Medulla oblongata (tissue), 1 donor: ENCODE results near the gene FYN.

ENCODE experiments used
- DNase-seq: peaks from one replicate; pipeline ENCODE4 v3.0.0-alpha.2; 2015; ENCODE audit errors: extremely low spot score

The FYN gene

DNA sequence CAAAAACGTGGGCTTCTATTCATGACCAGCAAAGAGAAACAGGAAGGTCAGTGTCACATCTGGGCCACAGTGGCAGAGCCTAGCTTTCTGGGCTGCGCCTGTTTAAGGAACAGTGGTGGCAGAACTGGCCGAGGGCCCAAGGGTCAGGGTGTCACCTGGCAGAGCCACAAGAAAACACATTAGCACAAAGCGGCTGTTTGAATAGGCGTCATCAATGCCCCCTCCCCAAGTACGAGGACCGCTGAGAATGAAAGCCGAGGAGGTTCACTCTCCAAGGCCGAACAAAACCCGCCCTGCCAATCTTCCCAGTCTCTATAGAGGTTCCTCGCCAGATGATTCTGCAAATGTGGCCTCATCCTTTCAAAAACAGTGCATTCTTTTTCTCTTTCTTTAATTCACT, 142.4 kb downstream of the FYN start:
- DNase-seq = peak; percentile 74

DNA sequence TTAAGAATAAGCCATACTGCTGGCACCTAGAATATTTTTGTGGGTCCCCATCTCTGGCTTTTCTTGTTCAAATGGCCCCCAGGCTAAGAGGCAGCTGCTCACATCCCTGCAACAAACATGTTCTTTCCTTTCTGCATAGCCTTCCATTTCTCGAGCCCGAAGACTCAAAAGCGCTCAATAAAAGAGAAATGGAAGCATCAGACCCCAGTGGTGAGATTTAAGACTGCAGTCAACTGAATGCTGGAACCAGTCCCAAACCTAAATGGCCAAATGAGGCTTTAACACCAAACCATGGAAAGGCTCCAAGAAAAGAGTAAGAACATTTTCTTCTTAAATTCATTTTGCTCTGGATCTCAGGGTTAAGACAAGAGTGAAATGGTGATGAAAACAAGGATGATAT, 145.4 kb downstream of the FYN start:
- DNase-seq = peak; percentile 57

DNA sequence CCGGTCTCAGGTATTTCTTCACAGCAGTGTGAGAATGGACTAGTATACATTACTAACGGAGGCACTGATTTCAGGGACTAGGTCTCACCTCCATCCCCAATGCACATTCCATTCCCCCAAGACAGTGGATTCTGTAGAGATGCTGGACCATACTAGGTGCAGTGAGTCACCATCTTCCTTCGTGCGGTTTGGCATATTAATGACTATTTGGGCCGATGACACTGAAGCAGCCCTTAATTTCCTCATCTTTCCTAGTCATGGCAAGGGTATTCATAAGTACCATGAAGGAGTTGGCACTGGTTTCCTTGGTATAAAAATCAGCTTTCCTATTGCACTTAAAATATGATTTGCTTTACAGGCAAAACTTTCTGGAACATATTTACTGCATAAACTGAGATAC, 146.2 kb downstream of the FYN start:
- DNase-seq = no peak

DNA sequence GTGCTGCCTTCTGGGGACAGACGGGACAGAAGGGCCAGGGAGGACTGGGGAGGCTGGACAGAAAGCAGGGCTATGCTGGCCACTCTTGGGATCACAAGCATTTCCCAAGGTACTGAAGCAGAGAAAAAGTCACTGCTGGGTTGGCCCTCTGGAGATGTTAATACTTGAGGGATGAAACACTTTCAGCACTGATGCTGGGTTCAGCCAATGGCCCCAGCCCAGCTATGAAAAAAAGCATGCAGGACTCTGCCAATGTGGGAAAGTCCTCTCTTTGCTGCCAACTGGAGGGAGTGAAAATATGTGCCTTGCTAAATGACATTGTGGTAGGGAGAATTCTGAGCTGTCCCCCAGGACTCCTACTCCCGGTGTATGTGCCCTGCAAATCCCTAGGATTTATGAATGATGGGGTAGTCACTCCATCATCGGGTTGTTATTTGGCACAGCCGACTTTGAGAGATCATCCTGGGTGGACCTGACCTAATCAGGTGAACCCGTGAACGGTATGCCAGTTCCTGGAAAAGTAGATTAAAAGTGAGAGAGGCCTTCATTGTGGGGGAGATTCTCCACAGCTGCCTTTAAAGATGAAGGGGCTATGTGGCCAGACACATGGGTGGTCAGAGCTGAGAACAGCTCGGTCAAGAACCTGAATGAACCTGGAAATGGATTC, 147.7 kb downstream of the FYN start:
- DNase-seq = peak; percentile 78

DNA sequence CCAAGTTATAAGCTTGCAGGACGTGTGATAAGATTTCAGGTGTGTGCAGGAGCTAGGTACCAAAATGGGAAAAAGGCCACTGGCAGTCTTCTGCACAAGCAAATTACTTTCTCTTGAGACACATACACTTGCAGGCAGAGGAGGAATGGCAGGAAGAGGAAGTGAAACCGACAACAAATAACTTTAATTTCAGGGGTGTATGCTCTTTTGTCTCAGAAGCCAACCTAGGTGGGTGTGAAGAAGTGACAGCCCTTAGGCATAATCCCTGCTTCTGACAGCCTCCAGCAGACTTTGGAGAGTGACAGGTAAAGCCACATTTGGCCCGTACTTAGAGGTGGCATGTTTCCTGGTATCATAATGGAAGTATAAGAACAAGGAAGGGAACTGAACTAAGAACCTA, 148.7 kb downstream of the FYN start:
- no peak for DNase-seq

DNA sequence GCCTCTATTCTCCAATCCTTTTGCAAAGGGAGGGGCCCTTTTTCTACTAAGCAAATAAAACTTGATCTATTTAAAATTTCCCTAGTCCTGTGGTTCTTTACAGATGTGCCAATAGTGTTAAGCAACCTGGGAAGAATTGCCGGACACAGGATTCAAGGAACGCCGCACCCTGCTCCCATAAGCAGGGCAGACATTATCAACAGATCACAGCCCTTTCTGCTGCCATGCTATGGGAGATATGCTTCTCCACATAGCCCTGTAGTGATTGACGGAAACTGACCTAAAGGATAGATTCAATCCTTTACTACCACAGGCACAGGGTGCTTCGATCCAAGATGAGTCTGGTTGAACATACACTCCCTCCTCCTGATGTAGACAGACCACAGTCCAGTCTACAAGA, 149.2 kb downstream of the FYN start:
- no peak for DNase-seq

DNA sequence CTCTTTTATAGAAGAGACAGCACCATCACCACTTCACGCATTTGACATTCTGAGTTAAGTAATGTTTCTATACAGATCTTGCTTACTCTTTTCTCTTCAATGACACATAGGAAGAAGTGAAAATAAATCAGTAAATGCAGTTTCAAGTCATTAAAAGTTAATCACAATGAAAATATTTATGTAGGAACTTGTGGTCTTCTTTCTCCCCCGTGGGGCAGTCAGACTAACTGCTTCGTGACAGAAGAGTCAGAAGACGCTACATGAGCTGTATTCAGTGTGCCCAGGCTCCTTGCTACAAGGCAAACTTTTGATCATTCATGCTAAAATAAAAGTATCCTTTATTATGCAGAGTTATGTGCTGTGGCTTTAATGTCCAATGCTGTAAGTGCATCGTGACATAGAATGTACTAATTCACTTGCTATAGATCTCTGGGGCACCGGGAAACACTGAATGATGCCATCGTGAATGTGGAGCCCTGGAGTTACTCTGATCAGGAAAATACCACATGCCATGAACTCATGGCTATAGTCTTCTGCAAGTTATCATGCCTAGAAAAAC, 149.8 kb downstream of the FYN start:
- no peak for DNase-seq

DNA sequence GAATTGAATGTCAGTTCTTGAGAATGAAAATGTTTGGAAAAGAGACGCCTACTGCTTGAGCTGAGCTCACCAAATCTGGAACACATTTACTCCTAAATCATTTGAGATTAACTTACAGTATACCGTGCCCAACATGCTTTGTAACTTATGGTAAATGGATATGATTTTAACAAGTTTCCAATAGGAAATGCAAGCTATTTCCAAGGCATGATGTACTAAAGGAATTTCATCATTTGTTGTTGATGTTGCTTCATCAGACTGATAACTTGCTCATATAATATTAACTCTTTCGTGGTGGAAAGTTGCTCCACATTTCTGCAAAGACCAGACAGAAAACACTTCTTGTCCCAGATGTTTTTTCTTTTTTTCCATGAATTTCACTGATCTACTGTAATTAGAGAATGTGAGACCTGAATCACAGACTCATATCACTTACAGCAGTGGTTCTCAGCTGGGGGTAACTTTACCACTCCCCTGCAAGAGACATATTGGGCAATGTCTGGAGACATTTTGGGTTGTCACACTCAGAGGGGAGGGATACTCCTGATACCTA, 151.0 kb downstream of the FYN start:
- no peak for DNase-seq

DNA sequence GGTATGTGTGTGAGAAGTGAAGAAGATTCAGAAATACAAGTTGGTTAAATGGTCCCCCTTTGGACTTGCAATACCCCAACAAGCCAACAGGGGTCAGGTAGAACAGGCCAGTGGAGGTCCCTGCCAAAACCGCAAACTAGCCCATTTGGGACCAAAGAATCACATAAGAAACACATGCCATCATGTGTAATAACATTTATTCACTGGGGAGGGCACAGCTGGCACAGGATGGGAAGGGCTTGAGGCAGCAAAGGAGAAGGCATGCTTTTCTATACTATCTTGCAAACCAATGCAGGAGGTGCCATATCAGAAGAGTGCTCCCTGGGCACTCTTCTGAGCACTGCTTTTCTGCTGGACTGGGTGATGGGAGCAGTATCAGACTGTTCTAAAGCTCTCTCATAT, 151.5 kb downstream of the FYN start:
- DNase-seq = no peak

DNA sequence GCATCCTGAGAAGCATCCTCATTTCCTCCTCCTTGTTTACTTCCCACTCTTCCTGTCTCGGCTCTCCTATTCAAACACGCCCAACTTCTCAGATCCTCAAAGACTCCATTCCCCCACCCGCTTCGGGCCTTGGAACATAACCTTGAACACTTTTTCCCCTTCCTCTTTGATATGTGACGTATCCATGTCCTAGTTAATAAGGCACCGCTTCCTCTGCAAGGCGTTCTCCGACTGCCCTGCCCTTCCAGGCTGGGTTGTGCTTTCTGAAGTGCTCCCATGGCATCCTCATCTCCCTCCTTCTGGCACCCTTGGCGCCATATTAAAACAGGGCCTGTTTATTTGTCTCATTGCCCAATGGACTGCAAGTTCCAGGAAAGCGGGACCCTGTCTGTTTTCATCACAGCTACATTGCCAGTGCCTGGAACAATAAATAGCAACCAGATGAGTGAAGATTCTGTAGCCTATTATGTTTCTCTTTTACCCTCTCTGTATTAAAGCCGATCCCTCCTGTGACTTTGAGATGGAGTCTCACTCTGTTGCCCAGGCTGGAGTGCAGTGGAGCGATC, 152.2 kb downstream of the FYN start:
- no peak for DNase-seq

DNA sequence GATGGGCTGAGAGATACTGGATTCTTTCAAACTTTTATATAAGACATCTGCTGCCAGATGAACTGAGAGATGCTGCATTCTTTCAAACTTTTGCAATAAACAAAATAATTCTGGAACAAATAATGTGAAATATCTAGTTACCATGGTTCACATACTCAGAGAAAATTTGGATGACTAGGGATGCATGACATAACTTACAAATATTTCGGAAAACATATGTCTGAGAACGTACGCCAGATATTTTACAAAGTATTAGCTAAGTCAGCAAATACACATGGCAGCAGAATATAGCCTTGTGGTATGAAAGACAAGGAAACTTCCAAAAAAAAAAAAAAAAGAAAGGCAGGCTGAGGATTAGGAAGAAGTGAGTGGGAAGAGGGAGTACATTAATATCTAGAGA, 154.3 kb downstream of the FYN start:
- no peak for DNase-seq

DNA sequence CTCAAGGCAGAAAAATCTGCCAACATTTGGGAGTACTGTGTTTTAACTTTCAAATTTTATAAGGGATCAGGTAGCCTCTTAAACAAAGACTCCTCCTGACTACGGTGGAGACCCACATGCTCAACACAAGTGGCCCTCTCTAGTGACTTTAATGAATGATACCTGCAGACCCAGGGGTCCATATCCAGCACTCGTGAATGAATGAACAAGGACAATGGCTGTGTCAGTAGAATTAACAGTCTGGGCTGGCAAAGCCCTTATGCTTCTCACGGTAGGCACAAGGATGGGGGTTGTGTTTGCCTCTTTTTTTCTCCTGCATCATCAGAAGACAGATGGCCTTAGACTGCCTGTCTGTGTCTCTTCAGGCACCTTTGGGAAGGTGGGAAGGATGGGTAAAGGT, 154.9 kb downstream of the FYN start:
- DNase-seq = no peak

DNA sequence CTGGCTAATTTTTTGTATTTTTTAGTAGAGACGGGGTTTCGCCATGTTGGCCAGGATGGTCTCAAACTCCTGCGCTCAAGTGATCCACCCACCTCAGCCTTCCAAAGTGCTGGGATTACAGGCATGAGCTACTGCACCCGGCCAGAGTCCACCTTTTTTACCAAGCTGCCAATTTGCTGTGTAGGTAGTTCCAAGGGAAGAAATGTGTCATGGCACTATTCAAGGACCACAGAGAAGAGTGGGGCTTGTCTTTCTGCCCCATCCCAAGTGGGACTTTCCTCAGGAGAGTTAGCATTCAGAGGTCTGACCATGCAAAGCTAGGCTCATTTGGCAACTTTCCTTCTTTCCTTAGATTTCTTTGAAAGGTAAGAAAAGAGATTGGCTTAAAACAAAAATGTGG, 155.6 kb downstream of the FYN start:
- DNase-seq = no peak

DNA sequence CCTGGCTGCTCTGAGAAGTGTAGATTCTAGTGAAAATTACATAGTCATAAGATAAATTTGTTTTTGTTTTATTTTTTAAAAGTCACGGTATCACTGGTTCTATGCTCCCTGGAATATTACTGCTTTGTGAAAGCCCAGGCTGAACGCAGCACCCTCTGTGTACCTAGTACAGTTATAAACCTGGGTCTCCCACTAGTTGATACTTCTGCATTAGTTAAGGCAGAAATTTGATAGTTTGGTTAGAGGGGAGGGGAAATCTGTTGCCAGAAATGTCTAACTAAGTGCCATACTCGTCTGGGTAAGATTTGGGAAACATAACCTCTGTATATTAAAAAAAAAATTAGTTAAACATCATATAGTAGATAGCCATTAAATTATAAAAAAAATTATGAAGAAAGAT, 156.9 kb downstream of the FYN start:
- no peak for DNase-seq

DNA sequence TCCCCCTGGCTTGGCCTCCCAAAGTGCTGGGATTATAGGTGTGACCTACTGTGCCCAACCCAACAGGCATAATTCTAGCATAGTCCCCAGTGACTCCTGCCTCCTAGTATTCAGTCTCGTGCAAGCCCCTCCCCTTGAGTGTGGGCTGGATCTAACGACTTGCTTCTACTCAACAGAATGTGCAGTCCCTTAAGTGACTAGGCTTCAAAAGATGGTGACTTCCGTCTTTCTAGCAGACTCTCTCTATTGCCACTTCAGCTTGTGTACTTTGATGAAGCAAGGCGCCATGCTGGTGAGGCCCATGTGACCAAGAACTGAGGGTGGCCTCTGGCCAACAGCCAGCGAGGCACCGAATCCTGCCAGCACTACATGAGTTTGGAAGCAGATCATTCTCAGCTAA, 157.9 kb downstream of the FYN start:
- DNase-seq = no peak

DNA sequence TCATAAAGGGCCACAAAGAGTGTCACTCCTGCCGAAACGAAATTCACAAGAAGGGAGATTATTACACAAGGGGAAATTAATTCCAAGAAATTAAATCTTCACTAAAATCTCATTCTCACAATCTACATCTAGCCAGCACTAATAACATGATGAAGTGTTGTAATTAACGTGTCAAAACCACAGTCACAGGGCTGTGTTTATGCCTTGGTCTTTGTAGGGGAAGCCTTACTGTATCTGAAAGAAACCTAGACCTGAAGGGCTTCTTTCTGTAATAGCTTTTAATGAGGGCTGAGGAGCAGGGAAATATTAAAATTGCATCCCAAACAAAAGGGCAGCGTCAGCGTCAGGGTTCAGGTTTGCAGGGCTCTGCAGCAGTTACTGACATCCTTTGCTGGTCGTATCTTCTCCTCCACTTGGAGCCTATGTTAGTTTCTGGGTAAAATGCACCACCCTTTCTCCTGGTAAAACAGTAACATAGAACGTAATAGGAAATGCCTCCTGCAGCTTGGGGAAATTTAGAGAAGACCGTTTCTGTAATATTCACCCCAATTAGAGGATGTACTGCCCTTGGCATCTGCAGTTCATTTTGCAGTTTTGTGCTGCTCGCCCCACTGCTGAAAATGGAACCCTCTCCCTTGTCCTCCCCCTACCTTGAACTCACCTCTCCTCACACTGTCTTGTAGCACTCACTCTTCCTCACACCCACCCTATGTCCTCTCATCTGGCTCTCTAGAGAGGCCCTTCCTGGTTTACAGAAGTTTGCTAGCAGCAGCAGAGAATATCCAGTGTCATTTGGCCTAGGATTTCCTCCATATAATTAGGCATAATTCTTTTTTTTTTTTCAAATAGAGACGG, 158.6 kb downstream of the FYN start:
- DNase-seq = no peak

DNA sequence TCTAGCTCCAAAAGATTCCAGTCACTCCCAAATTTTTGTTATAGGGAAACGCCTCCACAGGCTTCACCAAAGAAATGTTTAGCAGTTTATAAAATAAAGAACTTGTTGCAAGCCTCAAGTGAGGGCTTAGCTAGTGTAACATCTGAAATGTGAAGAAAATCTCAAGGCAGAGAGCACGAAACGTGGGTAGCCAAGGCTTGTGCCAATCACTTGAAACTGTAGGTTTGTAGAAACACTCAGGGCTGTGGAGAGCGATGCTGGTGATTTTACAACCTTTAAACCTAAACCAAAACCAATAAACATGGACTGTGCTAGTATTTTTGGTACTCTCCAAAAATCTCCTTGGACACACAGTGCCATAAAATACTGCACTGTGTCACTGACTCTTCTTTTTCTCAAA, 159.4 kb downstream of the FYN start:
- DNase-seq = no peak

DNA sequence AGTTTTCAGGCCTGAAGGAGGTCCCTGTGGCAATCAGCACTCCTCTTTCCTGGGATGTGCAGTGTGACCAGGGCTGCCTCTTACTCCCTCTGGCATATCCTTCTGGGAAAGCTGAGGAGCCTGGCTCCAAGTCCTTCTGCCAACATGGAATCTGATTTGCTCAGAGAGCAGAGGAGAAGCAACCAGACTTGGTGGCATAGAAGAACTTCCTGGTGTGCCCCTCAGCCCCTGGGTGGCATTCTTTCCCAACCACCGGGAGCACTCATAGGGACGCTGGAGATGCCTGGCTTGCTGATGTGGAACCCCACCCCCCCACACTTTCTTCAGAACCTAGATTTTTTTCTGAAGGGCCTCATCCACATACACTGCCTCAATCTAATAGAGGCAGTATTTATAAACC, 160.0 kb downstream of the FYN start:
- DNase-seq = no peak

DNA sequence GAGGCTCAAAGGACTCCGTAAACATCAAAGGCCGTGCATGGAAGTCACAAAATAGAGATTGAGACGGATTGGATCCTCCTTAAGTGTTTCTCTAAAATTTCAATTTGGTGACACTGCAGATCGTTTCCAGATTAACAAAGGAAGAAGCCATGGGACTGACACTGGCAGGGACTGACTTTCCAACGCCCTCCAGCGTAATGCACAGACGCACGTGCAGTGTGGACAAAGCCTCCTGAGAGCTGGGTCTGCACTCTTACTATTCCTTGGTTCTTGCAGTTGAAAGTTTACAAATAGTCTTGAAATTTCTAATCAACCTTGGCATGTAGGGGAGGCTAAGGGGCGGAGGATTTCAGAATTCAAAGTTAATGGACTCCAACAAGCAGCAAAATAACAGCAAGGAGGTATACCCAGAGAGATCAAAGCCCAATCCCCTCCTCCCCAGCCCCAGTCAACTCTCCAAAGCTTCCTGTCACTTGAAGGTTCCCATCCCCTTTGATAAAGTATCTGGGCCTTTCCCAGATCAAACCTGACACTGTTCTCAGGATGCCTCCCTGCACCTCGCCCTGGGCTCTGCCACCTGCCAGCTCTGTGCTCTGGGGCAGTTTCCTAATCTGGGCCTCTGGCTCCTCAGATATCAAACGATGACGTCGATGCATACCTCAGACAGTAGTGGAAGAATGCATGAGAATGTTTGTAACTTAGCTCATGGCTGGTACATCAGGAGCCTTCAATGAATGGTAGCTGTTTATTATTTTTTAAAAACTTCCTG, 161.1 kb downstream of the FYN start:
- DNase-seq = no peak

DNA sequence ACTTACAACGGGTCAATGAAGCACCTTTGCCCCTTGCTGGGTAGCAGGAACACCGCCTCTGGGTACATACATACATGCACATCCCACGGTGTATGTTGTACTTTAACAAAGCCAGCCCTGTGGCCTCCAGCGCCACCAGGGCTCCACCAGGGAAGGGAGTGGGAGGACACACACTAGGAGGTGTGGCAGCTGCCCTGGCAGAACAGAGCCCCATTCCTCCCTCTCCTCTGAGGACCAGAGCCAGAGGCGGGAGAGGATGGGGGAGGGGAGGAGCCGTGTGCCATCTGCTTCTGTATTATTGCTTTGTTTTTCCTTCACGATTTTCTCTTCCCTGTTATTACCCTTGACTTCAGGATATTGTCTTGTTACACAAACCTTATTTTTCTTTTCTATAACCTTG, 161.8 kb downstream of the FYN start:
- peak; percentile 81 for DNase-seq

DNA sequence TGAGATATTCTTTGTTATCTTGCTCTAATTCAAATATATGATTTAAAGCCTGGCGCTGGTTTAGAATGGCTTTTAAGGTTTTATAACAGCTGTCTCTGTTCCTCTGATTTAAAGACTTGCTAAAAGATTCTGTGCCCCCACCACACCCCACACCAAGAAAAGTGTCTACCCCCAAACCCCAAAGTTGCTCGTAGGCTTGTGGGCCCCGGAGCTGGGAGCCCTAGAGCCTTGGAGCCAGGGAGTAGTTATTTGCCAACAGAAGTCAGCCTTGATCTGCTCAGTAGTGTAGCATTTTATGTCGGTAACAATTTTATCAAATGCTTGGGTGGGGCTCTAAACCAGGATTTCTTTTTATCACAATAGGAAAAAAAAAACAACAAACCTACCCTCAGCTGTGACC, 162.3 kb downstream of the FYN start:
- no peak for DNase-seq

DNA sequence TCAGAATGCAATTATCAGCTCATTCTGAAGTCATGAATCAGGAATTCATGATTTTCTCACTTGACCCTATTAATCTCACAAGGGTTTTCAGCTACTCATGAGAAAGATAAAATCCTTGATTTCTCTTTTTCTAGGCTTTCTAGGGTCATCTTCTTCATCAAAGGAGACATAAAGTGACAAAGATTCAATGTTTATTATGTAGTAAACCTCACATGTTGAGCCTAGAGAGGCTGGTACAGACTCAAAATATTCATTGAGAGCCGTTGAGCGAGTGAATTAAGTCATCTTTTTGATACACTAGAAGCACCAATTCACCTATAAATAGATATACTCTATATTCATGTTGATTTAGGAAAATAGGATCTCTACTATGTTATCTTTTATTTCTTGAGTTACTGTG, 162.8 kb downstream of the FYN start:
- DNase-seq = no peak
